GM12864 (cell line): Measurements from ENCODE around the gene SLC2A1.

ENCODE experiments used
- DNase-seq: peaks from one replicate; pipeline ENCODE4 v3.0.0-alpha.2; 2011; ENCODE audit warnings: low read depth
- H3K4me3 ChIP-seq: 2 replicates; pipeline ENCODE4 v1.5.1; 2011; ENCODE audit warnings: mild to moderate bottlenecking, low read depth, low read length, control low read depth
- CTCF ChIP-seq: IDR thresholded peaks from 2 replicates; pipeline ENCODE4 v1.5.1; 2011; ENCODE audit warnings: low read depth, mild to moderate bottlenecking, moderate library complexity, low read length, control low read depth, inconsistent platforms; ENCODE audit errors: missing control alignments

Gene SLC2A1

GRCh38 chr1:42934541-42935312 is 23.9 kb downstream of the SLC2A1 start:
- DNase-seq: no peak
- TF ChIP-seq CTCF: no peak
- H3K4me3 ChIP-seq: no peak overlapping the region

GRCh38 chr1:42933610-42934491 is 24.8 kb downstream of the SLC2A1 start:
- no peak for DNase-seq
- TF ChIP-seq CTCF: no peak

GRCh38 chr1:42933060-42933586 is 25.5 kb downstream of the SLC2A1 start:
- H3K4me3 ChIP-seq: no peak overlapping the region
- TF ChIP-seq CTCF: no peak
- DNase-seq: no peak

More at GRCh38 chr1:42933610-42934491, 24.8 kb downstream of the SLC2A1 start:
- no peak overlapping the region for H3K4me3 ChIP-seq

- peak overlapping the region; percentile 9; the same call in 1 of the 2 replicates for H3K4me3 ChIP-seq
- no peak for TF ChIP-seq CTCF
- DNase-seq: no peak
Measured at GRCh38 chr1:42932442-42932941, 26.2 kb downstream of the SLC2A1 start.

GRCh38 chr1:42931911-42932422 is 26.7 kb downstream of the SLC2A1 start:
- DNase-seq: peak; percentile 85
- TF ChIP-seq CTCF: no peak
- no peak overlapping the region for H3K4me3 ChIP-seq

- TF ChIP-seq CTCF: peak; percentile 82
- no peak for DNase-seq
- H3K4me3 ChIP-seq: no peak overlapping the region
Measured at GRCh38 chr1:42931108-42931539, 27.5 kb downstream of the SLC2A1 start.
